A673 (cell line): ENCODE measurements around the gene MAGI1.
"Not testable (repeated sequence)": the region's sequence is repeated elsewhere in the genome, so short reads cannot be mapped to it uniquely, and the experiment has no call there.

Experiments
- CTCF ChIP-seq: fragments of 300-800, 200-600 bp; sonication (generic); conservative IDR thresholded peaks from 2 replicates; pipeline ENCODE4 v1.5.1; 2017; ENCODE audit warnings: low read depth, mild to moderate bottlenecking, antibody characterized with exemption, low read length, moderate library complexity, mixed read lengths
- EZH2 ChIP-seq: fragments of 200-600 bp; sonication (generic); IDR thresholded peaks from 2 replicates; pipeline ENCODE4 v1.6.1; 2017; ENCODE audit warnings: borderline replicate concordance, low read depth, mild to moderate bottlenecking, mixed read lengths, antibody characterized with exemption, low read length; ENCODE audit not compliant: poor library complexity, severe bottlenecking

GRCh38 chr3:65719639-65720038 is 319.1 kb downstream of the MAGI1 start:
- not testable (repeated sequence) for TF ChIP-seq CTCF, EZH2
